IMR-90 (cell line): Measurements from ENCODE around the gene ANKRD34B. TPM values are rescaled to one million over a fixed set of nuclear protein-coding genes. Genes with fewer than 3 reads are reported as not detected.

Experiments
- ATAC-seq: fragments of 200-7000 bp; cut with Tn5 transposase; 2 replicates; pipeline ENCODE4 v1.9.1; 2020; ENCODE audit warnings: low read depth, mild to moderate bottlenecking, moderate library complexity
- BruUV-seq: library from RNA; stranded (reverse); fragments of 400-500 nt; replicated peaks from 2 replicates; lab custom pipeline; 2021; lab: Mats Ljungman, UMichigan
- CTCF ChIA-PET: fragments of 300-600 bp; formaldehyde crosslinking; extraction: SDS; loops from one replicate; lab custom pipeline; 2021; ENCODE audit warnings: antibody characterized with exemption; lab: Yijun Ruan, JAX
- POLR2A ChIA-PET: fragments of 300-600 bp; sonication (Branson Sonifier 250); formaldehyde crosslinking; loops from one replicate; lab custom pipeline; 2022; ENCODE audit warnings: antibody characterized with exemption; ENCODE audit not compliant: unreplicated experiment; lab: Charles Lee
- DNase-seq: peaks from one replicate; pipeline ENCODE4 v3.0.0; 2013
- H2AFZ ChIP-seq: replicated peaks from 2 replicates; pipeline ENCODE3; 2013; ENCODE audit warnings: low read length, mild to moderate bottlenecking; ENCODE audit not compliant: poor library complexity
- H2AK5ac ChIP-seq: 2 replicates; pipeline ENCODE4 v1.6.1; 2013; ENCODE audit warnings: low read depth, low read length, inconsistent platforms
- H2AK9ac ChIP-seq: replicated peaks from 2 replicates; pipeline ENCODE3; 2013; ENCODE audit warnings: mild to moderate bottlenecking, low read depth, low read length, moderate library complexity; ENCODE audit not compliant: poor library complexity
- H2BK120ac ChIP-seq: 2 replicates; pipeline ENCODE4 v1.6.1; 2013; ENCODE audit warnings: low read depth, low read length, inconsistent platforms
- H2BK15ac ChIP-seq: 3 replicates; pipeline ENCODE4 v1.6.1; 2013; ENCODE audit warnings: low read depth, low read length, inconsistent platforms
- H2BK20ac ChIP-seq: 2 replicates; pipeline ENCODE4 v1.6.1; 2013; ENCODE audit warnings: low read depth, mild to moderate bottlenecking, inconsistent platforms, low read length, moderate library complexity
- H2BK5ac ChIP-seq: 2 replicates; pipeline ENCODE4 v1.6.1; 2013; ENCODE audit warnings: mild to moderate bottlenecking, low read depth, low read length, inconsistent platforms; ENCODE audit not compliant: poor library complexity, severe bottlenecking
- H3K14ac ChIP-seq: replicated peaks from 2 replicates; pipeline ENCODE4 v1.6.1; 2013; ENCODE audit warnings: low read depth, low read length, inconsistent platforms
- H3K18ac ChIP-seq: 2 replicates; pipeline ENCODE4 v1.6.1; 2013; ENCODE audit warnings: low read depth, low read length, control low read depth
- H3K23ac ChIP-seq: 2 replicates; pipeline ENCODE4 v1.6.1; 2013; ENCODE audit warnings: low read depth, low read length, inconsistent platforms
- H3K27ac ChIP-seq: 2 replicates; pipeline ENCODE4 v1.5.1; 2013; ENCODE audit warnings: mild to moderate bottlenecking, control low read depth, low read length; ENCODE audit not compliant: insufficient read depth
- H3K27me3 ChIP-seq: 2 replicates; pipeline ENCODE4 v1.6.1; 2013; ENCODE audit warnings: low read length; ENCODE audit not compliant: control insufficient read depth, insufficient read depth
- H3K36me3 ChIP-seq: 2 replicates; pipeline ENCODE4 v1.6.1; 2013; ENCODE audit warnings: low read length, mixed read lengths; ENCODE audit not compliant: control insufficient read depth, insufficient read depth
- H3K4ac ChIP-seq: 2 replicates; pipeline ENCODE4 v1.6.1; 2013; ENCODE audit warnings: low read depth, low read length, inconsistent platforms
- H3K4me1 ChIP-seq: 2 replicates; pipeline ENCODE4 v1.6.1; 2013; ENCODE audit warnings: low read length, mixed read lengths; ENCODE audit not compliant: control insufficient read depth, insufficient read depth
- H3K4me2 ChIP-seq: 2 replicates; pipeline ENCODE4 v1.6.1; 2013; ENCODE audit warnings: low read depth, mild to moderate bottlenecking, control low read depth, low read length, moderate library complexity
- H3K4me3 ChIP-seq: 2 replicates; pipeline ENCODE4 v1.5.1; 2013; ENCODE audit warnings: low read depth, mild to moderate bottlenecking, control low read depth, low read length, moderate library complexity; ENCODE audit not compliant: insufficient read depth
- H3K56ac ChIP-seq: 2 replicates; pipeline ENCODE4 v1.6.1; 2013; ENCODE audit warnings: low read length, inconsistent platforms; ENCODE audit not compliant: insufficient read depth; ENCODE audit errors: extremely low read depth
- H3K79me1 ChIP-seq, 2 experiments: 2 replicates each; pipeline ENCODE4 v1.6.1; 2013; ENCODE audit warnings: low read length in 2 of 2, inconsistent platforms in 1 of 2, low read depth in 1 of 2
- H3K9ac ChIP-seq: 2 replicates; pipeline ENCODE4 v1.6.1; 2013; ENCODE audit warnings: low read depth, low read length, control low read depth
- H3K9me1 ChIP-seq: 2 replicates; pipeline ENCODE4 v1.6.1; 2013; ENCODE audit warnings: low read length, inconsistent platforms; ENCODE audit not compliant: insufficient read depth
- H3K9me3 ChIP-seq: 2 replicates; pipeline ENCODE4 v1.6.1; 2013; ENCODE audit warnings: low read length; ENCODE audit not compliant: control insufficient read depth, insufficient read depth
- H4K20me1 ChIP-seq: 2 replicates; pipeline ENCODE4 v1.6.1; 2013; ENCODE audit warnings: low read length, inconsistent platforms; ENCODE audit not compliant: insufficient read depth
- H4K5ac ChIP-seq: 2 replicates; pipeline ENCODE4 v1.6.1; 2013; ENCODE audit warnings: mild to moderate bottlenecking, low read depth, low read length, control low read depth
- H4K8ac ChIP-seq, 2 experiments: 2 replicates each; pipeline ENCODE4 v1.6.1; 2013; ENCODE audit warnings: low read depth in 2 of 2, low read length in 2 of 2, control low read depth in 1 of 2, inconsistent platforms in 1 of 2
- H4K91ac ChIP-seq: 2 replicates; pipeline ENCODE4 v1.6.1; 2013; ENCODE audit warnings: low read depth, low read length, inconsistent platforms; ENCODE audit not compliant: insufficient read depth
- CHD1 ChIP-seq: IDR thresholded peaks from 2 replicates; pipeline ENCODE4 v1.6.1; 2012; ENCODE audit warnings: low read depth, low read length, improper control_type of control experiment
- ELK1 ChIP-seq: fragments of 150-350 bp; IDR thresholded peaks from 2 replicates; pipeline ENCODE4 v1.6.1; 2016; ENCODE audit warnings: low read depth, mild to moderate bottlenecking, low read length, moderate library complexity, borderline replicate concordance
- RCOR1 ChIP-seq: IDR thresholded peaks from 2 replicates; pipeline ENCODE4 v1.6.1; 2012; ENCODE audit warnings: mild to moderate bottlenecking, low read length, improper control_type of control experiment; ENCODE audit not compliant: insufficient replicate concordance
- SMC3 ChIP-seq: fragments of 150-350 bp; IDR thresholded peaks from 2 replicates; pipeline ENCODE4 v1.6.1; 2016; ENCODE audit warnings: low read depth, mild to moderate bottlenecking, antibody characterized with exemption, low read length, moderate library complexity
- WGBS, 2 experiments: methylation state at CpG; one replicate each; pipeline versions ENCODE4 v1.1.5 to v1.1.7; 2013; ENCODE audit warnings: missing lambda C conversion rate in 2 of 2; ENCODE audit not compliant: insufficient read length in 1 of 2; ENCODE audit errors: extremely low coverage in 2 of 2; 5-methylcytosine and 5-hydroxymethylcytosine counted together
- dilution Hi-C: fragments of 300-500 bp; cut with HindIII; formaldehyde crosslinking; loops from one replicate; pipeline ENCODE4 v1.14.3; 2018; ENCODE audit warnings: low sequenced_read_pairs; ENCODE audit not compliant: unreplicated experiment
- in situ Hi-C: fragments of 300-500 bp; cut with MboI; formaldehyde crosslinking; loops from 3 replicates; pipeline ENCODE4 v1.14.3; 2019; ENCODE audit warnings: low sequenced_read_pairs, inconsistent platforms, mixed read lengths
- intact Hi-C: fragments of 100-400 bp; cut with micrococcal nuclease; formaldehyde crosslinking; loops from 2 replicates; pipeline ENCODE4 v1.10.0; 2022
- polyA plus RNA-seq, 3 experiments: library from polyadenylated mRNA; depleted of rRNA; stranded (reverse); fragments of >200 nt; gene quantifications; 2 replicates each; pipeline ENCODE4 v1.2.3, GENCODE V29; 2012; ENCODE audit warnings: low replicate concordance in 1 of 3
- total RNA-seq: library from RNA; depleted of rRNA; stranded (reverse); fragments of >200 nt; gene quantifications from 2 replicates; pipeline ENCODE4 v1.2.3, GENCODE V29; 2012
- TF ChIP-seq, protein P1 (sequence below): fragments of 150-350 bp; IDR thresholded peaks from 2 replicates; pipeline ENCODE4 v1.6.1; 2017; ENCODE audit warnings: mild to moderate bottlenecking, antibody characterized with exemption, low read length, low read depth

ANKRD34B gene
- total and polyA plus RNA-seq, 2 of the 4 experiments (the other 2 are of a cell fraction): not detected

GRCh38 chr5:80600943-80601693, 31.0 kb upstream of the ANKRD34B start:
- H4K91ac ChIP-seq: no peak overlapping the region
- H3K9me3 ChIP-seq: no peaks in the 10 kb centered on the region
- dilution Hi-C loops (no loop called here), in situ Hi-C loops (no loop called here), intact Hi-C loops (no loop called here)
- no peak overlapping the region for H2BK15ac ChIP-seq
- H2BK120ac ChIP-seq: no peak overlapping the region
- no peaks in the 10 kb centered on the region for H3K36me3 ChIP-seq
- no peak overlapping the region for H3K4ac ChIP-seq
- no peak overlapping the region for H3K4me3 ChIP-seq
- H3K27ac ChIP-seq: no peak overlapping the region
- H2AK9ac ChIP-seq: no peak overlapping the region
- no peak overlapping the region for H3K4me2 ChIP-seq
- H3K18ac ChIP-seq: no peak overlapping the region
- DNase-seq (no peak), ATAC-seq (no peak)
- TF ChIP-seq SMC3 (no peak), RCOR1 (no peak), ELK1 (no peak), CHD1 (no peak)
- TF ChIP-seq, protein P1, sequence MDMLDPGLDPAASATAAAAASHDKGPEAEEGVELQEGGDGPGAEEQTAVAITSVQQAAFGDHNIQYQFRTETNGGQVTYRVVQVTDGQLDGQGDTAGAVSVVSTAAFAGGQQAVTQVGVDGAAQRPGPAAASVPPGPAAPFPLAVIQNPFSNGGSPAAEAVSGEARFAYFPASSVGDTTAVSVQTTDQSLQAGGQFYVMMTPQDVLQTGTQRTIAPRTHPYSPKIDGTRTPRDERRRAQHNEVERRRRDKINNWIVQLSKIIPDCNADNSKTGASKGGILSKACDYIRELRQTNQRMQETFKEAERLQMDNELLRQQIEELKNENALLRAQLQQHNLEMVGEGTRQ: no peak
- H4K20me1 ChIP-seq: no peaks in the 10 kb centered on the region
- H4K8ac ChIP-seq: no peak overlapping the region
- ChIA-PET CTCF (no interaction called here), POLR2A (no interaction called here)
- H4K5ac ChIP-seq: no peak overlapping the region
- H3K14ac ChIP-seq: no peak overlapping the region
- no CpG with 5 or more reads among the region's 2 CpGs for WGBS, 2 experiments
- no peak overlapping the region for H2BK20ac ChIP-seq
- no peak overlapping the region for H3K9ac ChIP-seq
- BruUV-seq: no TSS peak
- no peaks in the 10 kb centered on the region for H3K79me1 ChIP-seq
- no peak overlapping the region for H2BK5ac ChIP-seq
- no peak overlapping the region for H3K23ac ChIP-seq
- no peak overlapping the region for H2AK5ac ChIP-seq
- no peaks in the 10 kb centered on the region for H3K4me1 ChIP-seq
- no peaks in the 10 kb centered on the region for H3K9me1 ChIP-seq
- H3K27me3 ChIP-seq: no peaks in the 10 kb centered on the region
- H2AFZ ChIP-seq: no peak overlapping the region
- H3K56ac ChIP-seq: no peak overlapping the region
